GM10266 (cell line): ENCODE data around the gene TRIM44.

ENCODE experiments used
- DNase-seq: peaks from one replicate; pipeline ENCODE4 v3.0.0; 2012; ENCODE audit errors: extremely low spot score
- CTCF ChIP-seq: IDR thresholded peaks from 2 replicates; pipeline ENCODE4 v1.5.1; 2012; ENCODE audit warnings: mild to moderate bottlenecking, low read depth; ENCODE audit not compliant: control insufficient read depth, insufficient read depth; ENCODE audit errors: missing control alignments

The TRIM44 gene

GRCh38 chr11:35689081-35689996 lies 26.8 kb downstream of the TRIM44 start:
- no peak for TF ChIP-seq CTCF
- no peak for DNase-seq

GRCh38 chr11:35702126-35702525 lies 39.6 kb downstream of the TRIM44 start:
- no peak for DNase-seq
- TF ChIP-seq CTCF: no peak

- TF ChIP-seq CTCF: no peak
- no peak for DNase-seq
These were observed 46.8 kb downstream of the TRIM44 start for GRCh38 chr11:35709376-35709775.

- no peak for DNase-seq
- TF ChIP-seq CTCF: peak; percentile 25
These were observed 48.8 kb downstream of the TRIM44 start for GRCh38 chr11:35711173-35711910.

GRCh38 chr11:35711924-35712323 lies 49.3 kb downstream of the TRIM44 start:
- DNase-seq: no peak
- TF ChIP-seq CTCF: no peak

- no peak for TF ChIP-seq CTCF
- DNase-seq: no peak
These were observed 50.0 kb downstream of the TRIM44 start for GRCh38 chr11:35712533-35712932.
